Measurements from ENCODE around the gene CAMK1D.

DNA sequence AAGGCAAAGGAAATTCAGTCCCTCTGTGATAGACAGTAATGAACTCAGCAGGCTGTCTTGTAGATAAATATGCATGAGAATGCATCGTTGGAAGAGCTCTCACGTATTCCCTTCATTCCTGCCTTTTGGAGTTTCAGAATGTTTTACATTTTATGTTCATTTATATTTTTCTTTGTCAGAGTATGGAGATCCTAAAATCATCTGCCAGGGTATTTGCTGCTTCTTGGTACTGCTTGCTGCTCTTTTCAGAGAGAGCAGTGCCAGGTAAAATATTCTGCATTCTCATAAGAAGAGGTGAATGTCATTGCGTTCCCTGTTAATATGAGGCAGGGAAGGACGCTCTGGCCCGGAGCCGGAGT lies 362.0 kb downstream of the CAMK1D start:
- TF ChIP-seq RFX5 (IDR thresholded peaks at IDR 0.05; ENCODE audit: low read depth, low read length) (no peak), POLR2A (IDR thresholded peaks at IDR 0.05; ENCODE audit: low read depth, low read length) (no peak), NFE2L2 (IDR thresholded peaks at IDR 0.05; ENCODE audit: low read depth, low read length) (no peak)
- TF ChIP-seq, protein P1, sequence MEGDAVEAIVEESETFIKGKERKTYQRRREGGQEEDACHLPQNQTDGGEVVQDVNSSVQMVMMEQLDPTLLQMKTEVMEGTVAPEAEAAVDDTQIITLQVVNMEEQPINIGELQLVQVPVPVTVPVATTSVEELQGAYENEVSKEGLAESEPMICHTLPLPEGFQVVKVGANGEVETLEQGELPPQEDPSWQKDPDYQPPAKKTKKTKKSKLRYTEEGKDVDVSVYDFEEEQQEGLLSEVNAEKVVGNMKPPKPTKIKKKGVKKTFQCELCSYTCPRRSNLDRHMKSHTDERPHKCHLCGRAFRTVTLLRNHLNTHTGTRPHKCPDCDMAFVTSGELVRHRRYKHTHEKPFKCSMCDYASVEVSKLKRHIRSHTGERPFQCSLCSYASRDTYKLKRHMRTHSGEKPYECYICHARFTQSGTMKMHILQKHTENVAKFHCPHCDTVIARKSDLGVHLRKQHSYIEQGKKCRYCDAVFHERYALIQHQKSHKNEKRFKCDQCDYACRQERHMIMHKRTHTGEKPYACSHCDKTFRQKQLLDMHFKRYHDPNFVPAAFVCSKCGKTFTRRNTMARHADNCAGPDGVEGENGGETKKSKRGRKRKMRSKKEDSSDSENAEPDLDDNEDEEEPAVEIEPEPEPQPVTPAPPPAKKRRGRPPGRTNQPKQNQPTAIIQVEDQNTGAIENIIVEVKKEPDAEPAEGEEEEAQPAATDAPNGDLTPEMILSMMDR (conservative IDR thresholded peaks at IDR 0.05; ENCODE audit: low read depth, low read length): no peak
- TF ChIP-seq, protein P2, sequence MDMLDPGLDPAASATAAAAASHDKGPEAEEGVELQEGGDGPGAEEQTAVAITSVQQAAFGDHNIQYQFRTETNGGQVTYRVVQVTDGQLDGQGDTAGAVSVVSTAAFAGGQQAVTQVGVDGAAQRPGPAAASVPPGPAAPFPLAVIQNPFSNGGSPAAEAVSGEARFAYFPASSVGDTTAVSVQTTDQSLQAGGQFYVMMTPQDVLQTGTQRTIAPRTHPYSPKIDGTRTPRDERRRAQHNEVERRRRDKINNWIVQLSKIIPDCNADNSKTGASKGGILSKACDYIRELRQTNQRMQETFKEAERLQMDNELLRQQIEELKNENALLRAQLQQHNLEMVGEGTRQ (IDR thresholded peaks at IDR 0.05; ENCODE audit: low read depth, low read length): no peak

Measured in IMR-90 (cell line).